GM21360 (cell line): ENCODE results near the gene CEP170.
"Not testable (repeated sequence)": the region's sequence is repeated elsewhere in the genome, so short reads cannot be mapped to it uniquely, and the experiment has no call there.

Source experiments
- ATAC-seq: cut with Tn5 transposase; IDR thresholded peaks from one replicate; pipeline ENCODE4 v1.9.1; 2021; ENCODE audit warnings: mild to moderate bottlenecking, moderate library complexity; ENCODE audit not compliant: unreplicated experiment

CEP170 gene

DNA sequence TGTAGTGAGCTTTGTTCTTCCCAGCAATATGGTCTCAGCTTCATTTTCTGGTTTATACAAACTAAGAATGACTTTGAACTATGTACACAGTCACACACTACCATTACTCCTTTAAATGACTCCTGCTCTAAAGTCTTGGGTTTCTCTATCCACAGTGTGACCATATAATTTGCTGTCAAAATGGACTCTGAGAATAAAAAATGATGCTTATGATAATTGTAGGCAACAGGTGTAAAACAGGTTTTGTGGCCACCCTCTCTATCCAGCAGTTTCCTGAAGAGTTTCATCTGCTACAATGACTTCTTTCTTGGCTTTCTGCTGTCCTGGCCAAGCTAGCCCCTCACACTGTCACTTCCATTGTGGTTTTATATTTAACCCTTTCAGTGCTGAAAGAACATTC lies 71.4 kb downstream of the CEP170 start:
- ATAC-seq: not testable (repeated sequence)

DNA sequence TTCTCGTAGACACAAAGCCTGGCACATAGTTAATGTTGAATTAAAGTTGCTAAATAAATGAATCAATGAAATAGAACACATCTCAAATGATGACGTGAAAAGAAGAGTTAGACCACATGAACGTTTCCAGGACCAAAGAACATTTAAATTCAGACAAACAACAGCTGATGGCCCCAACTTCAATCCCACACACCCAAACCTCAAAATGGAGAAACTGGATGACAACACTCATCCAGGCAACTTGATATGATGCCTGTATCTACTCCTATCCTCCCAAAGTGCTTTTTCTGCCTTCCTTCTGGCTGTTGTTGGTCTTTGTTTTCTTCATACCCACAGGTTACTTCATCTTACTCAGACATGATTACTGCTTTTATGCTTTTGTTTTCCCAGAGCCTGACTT lies 71.9 kb downstream of the CEP170 start:
- ATAC-seq: not testable (repeated sequence)

DNA sequence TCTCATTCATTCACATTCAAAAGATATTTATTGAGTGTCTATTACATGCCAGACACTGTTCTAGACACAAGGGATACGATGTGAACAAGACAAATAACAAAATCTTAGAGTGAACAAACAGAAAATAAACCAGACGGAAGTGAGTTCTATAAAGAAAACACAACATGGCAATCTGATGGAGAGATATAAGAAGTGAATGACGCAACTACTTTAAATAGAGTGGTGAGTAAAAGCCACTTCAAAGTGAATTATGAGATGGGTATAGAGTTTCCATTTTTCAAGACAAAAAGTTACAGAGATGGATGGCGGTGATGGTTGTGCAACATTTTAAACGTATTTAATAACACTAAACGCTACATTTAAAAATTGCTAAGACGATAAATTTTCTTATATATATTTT lies 75.4 kb downstream of the CEP170 start:
- ATAC-seq: no peak

DNA sequence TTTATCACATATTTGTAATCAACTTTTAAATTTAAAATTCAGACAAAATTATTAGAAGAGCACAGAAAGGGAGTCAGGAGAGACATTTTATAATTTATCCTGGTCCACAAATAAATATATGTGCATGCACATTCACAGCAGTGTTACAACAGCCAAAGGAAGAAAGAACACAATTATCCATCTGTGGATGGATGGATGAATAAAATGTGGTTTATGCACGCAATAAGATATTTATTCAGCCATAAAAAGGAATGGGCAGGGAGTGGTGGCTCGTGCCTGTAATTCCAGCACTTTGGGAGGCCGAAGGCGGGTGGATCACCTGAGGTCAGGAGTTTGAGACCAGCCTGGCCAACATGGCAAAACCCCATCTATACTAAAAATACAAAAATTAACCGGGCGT lies 77.3 kb downstream of the CEP170 start:
- not testable (repeated sequence) for ATAC-seq

DNA sequence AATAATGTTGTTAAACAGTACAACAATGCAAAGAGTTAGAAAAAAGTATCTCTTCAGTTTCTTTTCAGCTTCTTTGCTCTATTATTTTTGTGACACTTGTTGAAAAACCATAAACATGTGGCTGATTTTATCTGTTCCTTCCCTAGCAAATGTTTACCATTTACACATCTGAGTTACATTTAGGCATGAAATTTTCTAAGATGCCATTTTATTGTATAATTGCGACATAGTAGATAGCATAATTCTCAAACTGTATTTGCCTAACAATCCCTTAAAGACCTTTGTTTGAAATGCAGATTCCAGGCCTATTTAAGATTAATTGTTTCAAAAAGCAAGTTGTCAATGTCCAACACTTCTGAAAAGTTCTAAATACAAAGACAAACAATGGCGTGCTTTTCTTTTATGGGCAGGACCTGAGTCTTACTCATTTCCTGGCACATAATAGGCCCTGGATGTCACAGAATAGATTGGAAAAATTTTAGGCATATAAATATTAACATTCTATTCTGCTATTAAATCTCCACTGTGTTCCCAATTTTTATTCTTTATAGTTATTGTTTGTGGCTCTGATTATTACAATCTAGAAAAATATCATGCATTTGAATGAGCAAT lies 81.2 kb downstream of the CEP170 start:
- ATAC-seq: not testable (repeated sequence)

DNA sequence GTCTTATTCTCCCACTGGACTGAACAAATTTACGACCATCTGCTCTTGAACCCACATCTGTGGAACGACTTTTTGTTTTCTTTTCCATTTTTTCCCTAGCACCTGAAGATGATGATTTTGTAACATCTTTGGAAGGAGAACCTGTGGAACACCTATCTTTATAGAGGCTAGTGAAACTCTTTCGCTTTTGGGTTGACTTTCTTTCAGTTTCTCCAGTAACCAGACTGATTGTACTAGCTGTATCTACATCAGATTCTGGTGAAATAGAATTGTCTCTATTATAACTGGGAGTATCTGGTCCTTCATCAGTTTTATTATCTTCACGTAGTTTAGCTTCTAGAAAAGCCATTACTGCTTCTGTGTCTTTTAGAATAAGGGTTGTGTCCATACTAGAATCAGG lies 90.2 kb downstream of the CEP170 start:
- ATAC-seq: not testable (repeated sequence)

DNA sequence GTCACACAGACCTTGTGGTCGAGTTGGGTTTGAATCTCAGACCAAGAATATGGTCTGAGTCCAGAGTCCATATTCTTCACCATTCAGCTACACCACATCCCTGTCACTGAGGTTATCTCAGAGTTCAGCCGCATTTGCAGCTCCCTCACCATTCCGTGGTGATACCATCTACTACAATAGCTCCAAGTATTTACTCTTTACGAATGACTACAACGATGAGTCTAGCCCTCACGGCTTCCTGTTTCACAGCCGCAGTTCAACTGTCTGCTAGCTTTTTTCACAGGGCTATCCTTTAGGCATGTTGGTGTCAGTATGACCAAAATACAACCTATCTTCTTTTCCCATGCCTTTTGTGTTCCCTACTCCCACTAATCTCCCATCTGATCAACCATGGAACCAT lies 104.2 kb downstream of the CEP170 start:
- not testable (repeated sequence) for ATAC-seq

DNA sequence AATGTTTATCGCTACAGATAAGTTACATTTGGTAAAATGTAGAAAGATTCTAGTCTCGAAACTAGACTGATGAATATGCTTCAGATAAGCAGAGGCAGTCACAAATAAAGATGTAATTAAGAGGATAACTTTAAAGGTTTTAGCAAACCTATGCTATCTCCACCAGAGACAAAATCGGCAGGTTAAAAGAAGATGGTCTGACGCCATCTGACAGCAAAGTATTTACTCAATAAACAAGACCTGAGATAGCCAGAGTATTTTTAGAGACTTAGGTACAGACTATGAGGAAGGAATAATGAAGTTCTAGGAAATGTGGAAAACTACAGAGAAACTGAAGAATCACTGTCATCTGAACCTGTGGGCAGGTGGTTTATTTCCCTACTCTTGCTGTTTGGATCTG lies 106.0 kb downstream of the CEP170 start:
- not testable (repeated sequence) for ATAC-seq

DNA sequence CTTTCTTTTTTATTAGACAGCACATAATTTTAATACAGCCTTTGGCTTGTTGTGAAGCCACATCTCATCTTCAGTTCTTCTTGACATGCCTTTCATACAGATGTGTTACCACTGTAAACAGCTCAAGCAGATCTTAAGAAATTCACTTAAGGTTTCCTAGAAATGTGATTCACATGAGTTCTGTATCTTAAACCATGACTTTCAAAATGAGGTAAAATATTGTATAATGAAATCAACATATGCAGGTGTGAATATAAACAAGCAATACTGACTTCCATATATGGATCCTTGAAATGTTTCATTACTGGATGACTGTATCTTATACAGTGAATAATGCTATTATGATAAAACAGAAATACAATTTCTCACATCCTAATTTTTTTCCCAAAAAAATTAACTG lies 107.7 kb downstream of the CEP170 start:
- ATAC-seq: not testable (repeated sequence)

DNA sequence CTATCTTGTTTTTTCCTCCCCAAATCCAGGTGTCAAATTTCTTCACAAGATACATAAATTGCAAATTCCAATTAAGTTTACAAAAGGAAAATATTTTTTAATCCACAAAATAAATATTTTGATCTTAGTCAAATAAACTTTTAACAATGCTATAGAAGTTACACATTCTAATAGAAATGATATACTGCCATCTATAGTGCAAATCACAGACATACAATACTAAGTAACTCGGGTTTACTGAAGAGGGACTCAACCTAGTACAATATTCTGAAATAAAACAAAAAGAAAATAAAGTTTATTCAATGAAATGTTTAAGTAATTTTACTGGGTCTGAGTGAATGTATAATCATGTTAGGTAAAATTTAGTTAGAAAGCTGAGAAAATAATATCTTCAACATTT lies 114.6 kb downstream of the CEP170 start:
- not testable (repeated sequence) for ATAC-seq

DNA sequence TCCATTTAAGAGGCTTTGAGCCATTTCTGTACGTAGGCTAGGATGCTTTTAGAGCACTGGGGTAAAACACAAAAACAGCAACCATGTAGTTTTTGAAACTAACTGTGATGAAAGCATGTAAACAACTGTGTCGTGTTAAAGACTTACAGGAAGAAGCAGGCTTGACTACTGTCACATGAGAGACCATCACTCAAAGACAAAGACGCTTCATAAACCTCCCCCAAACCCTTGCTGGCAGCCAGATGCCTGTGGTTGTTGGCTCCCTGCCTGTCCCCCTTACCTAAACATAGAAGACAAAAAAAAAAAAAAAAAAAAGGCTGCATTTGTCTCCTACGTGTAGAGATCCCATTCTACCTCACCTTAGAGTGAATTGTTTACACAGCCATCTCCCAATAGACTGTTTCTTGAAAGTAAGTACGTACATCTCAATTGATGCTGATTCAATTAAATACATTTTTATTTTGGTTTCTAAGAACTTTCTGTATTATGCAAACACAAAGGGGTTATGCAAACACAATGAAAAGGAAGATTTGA lies 132.1 kb downstream of the CEP170 start:
- ATAC-seq: not testable (repeated sequence)

DNA sequence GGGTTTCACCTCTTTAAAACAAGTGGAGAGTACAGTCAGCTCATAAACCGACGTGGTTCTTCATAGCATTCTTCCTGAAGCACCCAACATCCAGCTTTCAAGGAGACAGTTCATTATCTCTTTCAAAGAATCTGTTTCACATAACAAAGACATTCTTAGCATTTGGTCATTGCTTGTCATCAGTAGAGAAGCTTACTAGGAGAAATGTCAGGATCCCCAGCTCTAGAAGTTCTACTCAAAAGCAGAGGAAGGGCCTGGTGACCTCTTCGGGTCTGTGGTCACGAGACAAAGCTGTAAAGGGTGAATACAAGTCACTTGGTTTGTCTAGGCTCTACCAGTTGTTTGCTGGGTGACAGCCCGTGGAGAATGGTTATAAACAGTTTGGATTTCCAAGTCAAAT lies 133.1 kb downstream of the CEP170 start:
- ATAC-seq: not testable (repeated sequence)

DNA sequence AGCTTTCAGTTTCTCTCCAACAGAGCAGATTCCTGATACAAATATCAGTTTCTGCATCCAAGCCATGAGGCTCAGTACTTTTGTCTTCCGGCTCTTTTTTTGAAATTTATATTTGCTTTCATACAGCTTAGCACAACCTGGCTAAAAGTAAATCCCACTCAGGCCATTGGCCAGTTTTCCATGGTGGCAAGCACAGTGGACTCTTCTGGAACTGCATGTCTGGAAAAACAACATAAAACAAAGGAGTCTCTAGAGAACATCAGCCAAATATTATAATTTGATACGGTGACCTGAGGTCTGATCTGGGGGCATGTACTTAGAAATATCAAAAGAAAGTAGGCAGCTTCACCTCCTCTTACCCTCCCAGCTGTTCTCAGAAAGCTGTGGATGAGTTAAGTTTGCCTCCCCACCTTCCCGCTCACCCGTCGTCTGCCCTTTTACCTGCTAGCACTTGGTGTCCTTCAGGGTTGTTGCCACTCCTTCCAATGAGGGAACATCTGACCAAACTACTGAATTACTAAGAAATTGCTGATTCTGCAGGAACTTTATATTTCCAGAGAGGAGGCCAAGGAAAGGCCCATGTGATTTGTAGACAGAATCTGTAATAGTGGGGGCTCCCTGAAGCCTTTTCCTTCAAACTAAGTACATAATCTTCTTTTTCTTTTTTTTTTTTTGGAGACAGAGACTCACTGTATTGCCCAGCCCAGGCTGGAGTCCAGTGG lies 136.3 kb downstream of the CEP170 start:
- ATAC-seq: not testable (repeated sequence)

DNA sequence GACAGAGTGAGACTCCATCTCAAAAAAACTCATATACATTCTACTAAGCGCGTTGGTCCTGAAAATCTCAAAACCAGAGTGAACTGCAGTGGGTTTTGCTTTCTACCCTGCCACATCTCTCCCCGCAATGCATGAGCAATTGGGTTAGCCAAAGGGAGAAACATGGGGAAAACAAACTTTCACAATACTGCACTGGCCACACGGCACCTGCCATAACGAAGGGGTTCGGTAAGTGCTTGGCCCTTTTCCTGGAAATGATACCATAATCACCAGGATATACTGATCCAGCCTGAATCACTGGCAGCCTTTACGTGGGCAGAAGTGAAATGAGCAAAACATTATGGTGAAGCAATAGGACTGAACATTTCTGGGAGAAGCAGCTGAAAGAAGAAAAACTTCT lies 138.9 kb downstream of the CEP170 start:
- ATAC-seq: not testable (repeated sequence)

DNA sequence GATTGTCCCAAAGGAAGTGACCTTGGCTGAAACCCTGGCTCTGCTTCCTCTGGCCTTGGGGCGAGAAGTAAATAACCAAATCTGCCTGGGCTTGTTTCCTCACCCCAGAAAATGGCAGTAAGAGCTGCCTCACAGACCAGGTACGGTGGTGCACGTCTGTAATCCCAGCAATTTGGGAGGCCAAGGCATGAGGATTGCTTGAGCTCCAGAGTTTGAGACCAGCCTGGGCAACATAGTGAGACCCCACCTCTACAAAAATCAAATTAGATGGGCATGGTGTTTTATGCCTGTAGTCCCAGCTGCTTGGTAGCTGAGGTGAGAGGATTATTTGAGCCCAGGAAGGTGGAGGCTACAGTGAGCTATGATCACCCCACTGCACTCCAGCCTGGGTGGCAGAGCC lies 140.3 kb downstream of the CEP170 start:
- ATAC-seq: not testable (repeated sequence)

DNA sequence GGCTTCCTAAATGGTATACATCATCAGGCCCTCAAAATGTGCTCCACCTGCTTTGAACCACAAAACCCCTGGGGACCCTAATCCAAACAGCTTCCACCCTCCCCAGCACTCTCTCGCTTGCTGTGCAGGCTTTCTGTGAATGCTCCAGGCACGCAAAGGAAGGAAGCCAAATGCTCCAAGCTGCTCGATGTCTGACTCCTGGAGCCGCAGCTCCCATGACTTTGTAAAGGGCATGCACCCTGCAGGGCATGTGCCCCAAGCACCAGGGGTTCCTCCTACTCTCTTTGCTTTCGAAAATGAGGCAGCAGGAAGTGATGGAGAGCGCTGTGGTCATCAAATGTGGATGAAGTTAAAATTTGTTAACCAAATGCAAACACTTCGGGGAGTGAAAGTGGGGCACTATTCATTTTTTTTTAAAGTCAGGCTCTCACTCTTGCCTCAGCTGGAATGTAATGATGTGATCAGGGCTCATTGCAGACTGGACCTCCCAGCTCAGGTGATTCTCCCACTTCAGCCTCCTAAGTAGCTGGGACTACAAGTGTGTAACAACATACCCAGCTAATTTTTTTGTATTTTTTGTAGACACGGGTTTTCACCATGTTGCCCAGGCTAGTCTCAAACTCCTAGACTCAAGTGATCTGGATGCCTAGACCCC lies 140.9 kb downstream of the CEP170 start:
- ATAC-seq: peak; percentile 88

DNA sequence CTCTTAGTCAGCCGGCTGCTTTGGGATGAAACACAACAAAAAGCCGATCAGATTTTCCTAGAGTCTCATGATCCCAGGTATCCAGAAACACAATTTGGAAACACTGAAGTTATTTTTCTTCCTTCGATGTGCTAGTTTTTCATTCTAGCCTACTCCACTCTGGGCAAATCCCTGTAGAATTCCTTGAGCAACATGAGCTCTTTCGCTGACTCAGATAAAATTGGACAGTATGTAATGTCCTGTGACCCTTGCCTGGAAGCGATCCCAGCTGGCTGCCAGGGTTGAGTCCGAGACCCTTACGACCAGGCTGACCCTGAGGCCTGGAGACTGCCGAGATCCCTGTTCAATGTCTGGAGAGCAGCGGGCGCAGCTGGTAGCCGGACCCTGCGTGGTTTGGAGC lies 147.9 kb downstream of the CEP170 start:
- not testable (repeated sequence) for ATAC-seq

DNA sequence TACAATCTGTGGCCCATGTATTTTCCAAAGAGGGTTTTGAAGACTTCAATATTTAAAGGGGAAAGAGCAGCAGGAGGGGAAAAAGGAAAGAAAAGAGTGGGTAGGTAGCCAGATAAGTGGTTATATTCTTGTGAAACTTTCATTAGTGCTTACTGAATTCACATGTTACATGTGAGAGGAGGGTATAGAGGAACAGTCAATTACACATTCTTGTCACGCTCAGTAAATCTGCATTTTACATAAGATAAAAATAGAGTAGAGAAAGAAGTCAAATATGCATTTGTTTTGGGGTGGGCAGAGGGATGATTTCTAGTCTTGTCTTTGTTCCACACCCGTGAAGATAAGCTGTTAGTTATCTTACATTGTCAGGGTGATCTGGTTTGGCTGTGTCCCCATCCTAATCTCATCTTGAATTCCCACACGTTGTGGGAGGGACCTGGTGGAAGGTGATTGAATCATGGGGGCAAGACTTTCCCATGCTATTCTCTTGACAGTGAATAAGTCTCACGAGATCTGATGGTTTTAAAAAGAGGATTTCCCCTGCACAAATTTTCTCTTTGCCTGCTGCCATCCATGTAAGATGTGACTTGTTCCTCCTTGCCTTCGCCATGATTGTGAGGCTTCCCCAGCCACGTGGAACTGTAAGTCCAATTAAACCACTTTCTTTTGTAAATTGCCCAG lies 149.3 kb downstream of the CEP170 start:
- peak; percentile 39 for ATAC-seq

DNA sequence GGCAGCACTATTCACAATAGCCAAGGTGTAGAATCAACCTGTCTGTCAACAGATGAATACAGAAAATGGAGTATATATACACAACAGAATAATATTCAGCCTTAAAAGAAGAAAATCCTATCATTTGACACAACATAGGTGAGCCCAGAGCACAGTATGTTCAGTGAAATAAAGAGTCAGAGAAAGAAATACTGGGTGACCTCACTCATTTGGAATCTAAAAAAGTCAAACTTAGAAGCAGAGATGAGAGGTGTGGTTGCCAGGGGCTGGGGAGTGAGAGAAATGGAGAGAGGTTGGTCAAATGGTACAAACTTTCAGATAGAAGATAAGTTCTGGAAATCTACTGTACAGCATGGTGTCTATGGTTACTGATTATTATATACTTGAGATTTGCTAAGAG lies 150.0 kb downstream of the CEP170 start:
- peak; percentile 36 for ATAC-seq

DNA sequence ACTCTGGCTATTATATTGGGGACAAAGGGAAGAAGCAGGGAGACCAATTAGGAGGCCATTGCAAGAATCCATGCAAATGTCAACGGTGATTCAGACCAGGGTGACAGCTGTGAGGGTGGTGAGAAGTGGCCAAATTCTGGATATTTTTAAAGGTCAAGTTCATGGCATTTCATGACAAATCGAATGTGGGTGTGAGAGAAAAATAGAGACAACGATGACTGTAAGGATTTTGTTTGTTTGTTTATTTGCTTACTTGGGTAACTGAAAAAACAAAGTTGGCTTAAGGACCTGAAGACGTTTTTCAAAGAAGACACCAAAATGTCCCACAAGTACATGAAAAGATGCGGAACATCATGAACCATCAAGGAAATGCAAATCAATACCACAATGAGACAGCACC lies 150.6 kb downstream of the CEP170 start:
- ATAC-seq: not testable (repeated sequence)

DNA sequence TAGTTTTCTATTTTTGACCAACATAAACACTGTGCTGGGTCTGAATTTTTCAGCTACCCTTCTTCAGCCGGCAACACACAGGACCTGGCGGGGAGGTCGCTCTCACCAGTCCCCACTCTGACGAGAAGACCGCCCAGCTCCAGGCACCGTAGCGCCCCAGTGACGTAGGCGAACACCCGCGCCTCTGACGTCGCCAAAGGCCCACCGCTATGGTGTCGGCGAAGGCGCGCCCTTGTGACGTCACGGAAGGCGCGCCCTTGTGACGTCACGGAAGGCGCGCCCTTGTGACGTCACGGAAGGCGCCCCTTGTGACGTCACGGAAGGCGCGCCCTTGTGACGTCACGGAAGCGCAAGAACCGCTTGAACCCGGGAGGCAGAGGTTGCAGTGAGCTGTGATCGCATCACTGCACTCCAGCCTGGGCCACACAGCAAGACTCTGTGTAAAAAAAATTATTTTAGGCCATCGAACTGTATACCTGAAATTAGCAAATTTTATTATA lies 153.5 kb downstream of the CEP170 start:
- peak; percentile 86 for ATAC-seq
